ENCODE results near the gene TRIM29.

Gene TRIM29

DNA sequence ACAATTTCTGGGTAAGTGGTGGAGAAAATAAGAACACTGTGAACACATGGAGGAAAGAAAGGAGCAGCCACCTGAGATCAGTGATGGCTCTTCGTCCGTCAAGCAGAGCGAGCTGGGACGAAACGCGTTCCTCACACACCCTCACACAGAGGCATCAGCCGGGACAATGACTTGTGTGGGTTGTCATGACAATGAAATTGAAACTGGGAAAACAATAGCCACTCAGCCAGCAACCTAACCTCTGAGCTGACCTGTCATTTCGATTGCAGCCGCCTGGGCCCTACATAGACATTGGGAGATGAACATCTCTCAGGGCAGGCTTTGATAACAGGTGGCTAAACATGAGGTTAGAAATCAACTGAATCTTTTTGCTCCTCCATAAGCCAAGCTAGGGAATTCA is 51.3 kb downstream of the TRIM29 start:
- Histone ChIP-seq H3K4me1 (ENCODE audit: insufficient read depth, low read length) (no peaks in the 10 kb centered on the region), H3K36me3 (ENCODE audit: insufficient read depth, low read depth, low read length) (no peaks in the 10 kb centered on the region), H3K9me3 (ENCODE audit: insufficient read depth, low read depth, low read length) (peaks cover 21% of the 10 kb centered on the region), H3K4me3 (ENCODE audit: low read length) (no peak overlapping the region), H3K27ac (ENCODE audit: low read length) (no peak overlapping the region), H3K27me3 (ENCODE audit: insufficient read depth, low read length) (peaks cover 5% of the 10 kb centered on the region), H3K9ac (ENCODE audit: low read depth, low read length) (no peak overlapping the region)

- H3K4me1 ChIP-seq (ENCODE audit: insufficient read depth, low read length), result no peaks in the 10 kb centered on the region
- H3K36me3 ChIP-seq (ENCODE audit: insufficient read depth, low read depth, low read length), result no peaks in the 10 kb centered on the region
- peaks cover 8% of the 10 kb centered on the region; the same call in 1 of the 2 replicates for H3K27me3 ChIP-seq (ENCODE audit: insufficient read depth, low read length)
- H3K9ac ChIP-seq (ENCODE audit: low read depth, low read length), result no peak overlapping the region
- peaks cover 11% of the 10 kb centered on the region for H3K9me3 ChIP-seq (ENCODE audit: insufficient read depth, low read depth, low read length)
- H3K27ac ChIP-seq (ENCODE audit: low read length), result no peak overlapping the region
- no peak overlapping the region for H3K4me3 ChIP-seq (ENCODE audit: low read length)
Measured at GRCh38 chr11:120079750-120080610, 57.9 kb downstream of the TRIM29 start.

- Histone ChIP-seq H3K4me3 (ENCODE audit: low read length) (no peak overlapping the region), H3K27me3 (ENCODE audit: insufficient read depth, low read length) (peaks cover 8% of the 10 kb centered on the region; the same call in 1 of the 2 replicates), H3K9ac (ENCODE audit: low read depth, low read length) (no peak overlapping the region), H3K27ac (ENCODE audit: low read length) (no peak overlapping the region), H3K9me3 (ENCODE audit: insufficient read depth, low read depth, low read length) (peaks cover 4% of the 10 kb centered on the region), H3K36me3 (ENCODE audit: insufficient read depth, low read depth, low read length) (no peaks in the 10 kb centered on the region), H3K4me1 (ENCODE audit: insufficient read depth, low read length) (no peaks in the 10 kb centered on the region)
Measured at GRCh38 chr11:120078397-120078796, 59.5 kb downstream of the TRIM29 start.

DNA sequence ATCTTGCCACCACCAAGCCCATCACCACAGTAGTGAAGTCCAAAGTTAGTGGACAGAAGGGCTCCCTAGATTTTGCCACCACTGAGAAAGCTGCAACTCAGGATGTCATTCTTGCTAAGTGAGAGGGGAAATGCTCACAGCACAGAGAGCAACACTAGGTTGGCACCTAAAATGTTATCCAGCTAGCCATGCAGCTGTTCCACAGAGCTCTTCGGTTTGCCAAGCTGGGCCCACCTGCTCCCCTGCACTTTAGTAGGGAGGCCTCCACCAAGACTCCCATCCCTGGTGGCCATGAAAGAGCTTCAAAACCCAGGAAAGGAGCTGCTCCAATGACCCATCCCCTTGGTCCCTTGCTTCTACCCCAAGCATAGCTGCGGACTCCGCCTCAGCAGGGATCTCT is 63.8 kb downstream of the TRIM29 start:
- no peaks in the 10 kb centered on the region for H3K36me3 ChIP-seq (ENCODE audit: insufficient read depth, low read depth, low read length)
- no peak overlapping the region for H3K4me3 ChIP-seq (ENCODE audit: low read length)
- H3K27ac ChIP-seq (ENCODE audit: low read length), result no peak overlapping the region
- H3K27me3 ChIP-seq (ENCODE audit: insufficient read depth, low read length), result peaks cover 1% of the 10 kb centered on the region; the same call in 1 of the 2 replicates
- no peaks in the 10 kb centered on the region for H3K9me3 ChIP-seq (ENCODE audit: insufficient read depth, low read depth, low read length)
- H3K4me1 ChIP-seq (ENCODE audit: insufficient read depth, low read length), result no peaks in the 10 kb centered on the region
- H3K9ac ChIP-seq (ENCODE audit: low read depth, low read length), result no peak overlapping the region

DNA sequence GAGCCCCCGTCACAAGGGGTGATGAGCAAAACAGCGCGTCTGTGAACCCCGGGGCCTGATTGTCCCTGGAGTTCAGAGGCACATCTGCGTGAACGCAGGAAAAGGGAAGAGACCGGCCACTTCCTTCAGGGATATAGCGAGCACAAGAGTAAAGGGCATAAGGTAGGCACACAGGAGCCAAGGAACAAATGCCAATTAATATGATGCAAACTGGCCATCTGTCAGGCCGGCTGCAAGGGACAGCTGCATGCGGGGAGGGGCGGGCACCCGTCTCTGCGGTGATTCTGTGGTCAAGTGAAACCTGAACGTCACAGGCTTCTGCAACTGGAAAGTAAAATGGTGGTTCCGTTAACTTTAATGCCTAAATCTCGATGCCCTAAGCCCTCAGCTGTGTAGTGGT is 64.7 kb downstream of the TRIM29 start:
- no peak overlapping the region for H3K27ac ChIP-seq (ENCODE audit: low read length)
- H3K27me3 ChIP-seq (ENCODE audit: insufficient read depth, low read length), result no peaks in the 10 kb centered on the region
- H3K4me3 ChIP-seq (ENCODE audit: low read length), result no peak overlapping the region
- no peaks in the 10 kb centered on the region for H3K4me1 ChIP-seq (ENCODE audit: insufficient read depth, low read length)
- H3K36me3 ChIP-seq (ENCODE audit: insufficient read depth, low read depth, low read length), result no peaks in the 10 kb centered on the region
- no peaks in the 10 kb centered on the region for H3K9me3 ChIP-seq (ENCODE audit: insufficient read depth, low read depth, low read length)
- H3K9ac ChIP-seq (ENCODE audit: low read depth, low read length), result no peak overlapping the region

DNA sequence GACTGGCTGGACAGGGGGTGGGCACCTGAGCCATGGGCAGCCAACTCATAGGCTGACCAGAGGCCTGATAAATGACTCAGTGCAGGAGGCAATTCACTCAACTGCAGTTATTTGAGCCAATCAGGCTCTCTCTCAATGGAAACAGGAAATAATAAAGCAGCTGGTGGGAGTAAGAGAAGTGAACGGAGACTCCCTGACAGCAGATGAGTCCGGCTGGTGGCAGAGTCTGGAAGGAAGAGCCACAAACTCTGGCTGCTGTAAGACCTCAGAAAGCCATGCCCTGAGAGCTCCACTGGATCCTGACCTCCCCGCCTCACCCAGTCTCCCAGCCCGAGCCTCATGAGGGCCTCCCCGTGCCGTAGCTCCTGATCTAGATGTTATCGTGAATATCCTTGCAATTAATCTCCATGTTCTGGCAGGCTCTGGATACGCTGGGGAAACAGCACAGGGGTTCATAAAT is 69.8 kb downstream of the TRIM29 start:
- Histone ChIP-seq H3K27ac (ENCODE audit: low read length) (no peak overlapping the region), H3K9ac (ENCODE audit: low read depth, low read length) (no peak overlapping the region), H3K9me3 (ENCODE audit: insufficient read depth, low read depth, low read length) (no peaks in the 10 kb centered on the region), H3K4me1 (ENCODE audit: insufficient read depth, low read length) (no peaks in the 10 kb centered on the region), H3K4me3 (ENCODE audit: low read length) (no peak overlapping the region), H3K36me3 (ENCODE audit: insufficient read depth, low read depth, low read length) (no peaks in the 10 kb centered on the region), H3K27me3 (ENCODE audit: insufficient read depth, low read length) (no peaks in the 10 kb centered on the region)

GRCh38 chr11:120067438-120068113 is 70.3 kb downstream of the TRIM29 start:
- Histone ChIP-seq H3K4me3 (ENCODE audit: low read length) (no peak overlapping the region), H3K9ac (ENCODE audit: low read depth, low read length) (no peak overlapping the region)

DNA sequence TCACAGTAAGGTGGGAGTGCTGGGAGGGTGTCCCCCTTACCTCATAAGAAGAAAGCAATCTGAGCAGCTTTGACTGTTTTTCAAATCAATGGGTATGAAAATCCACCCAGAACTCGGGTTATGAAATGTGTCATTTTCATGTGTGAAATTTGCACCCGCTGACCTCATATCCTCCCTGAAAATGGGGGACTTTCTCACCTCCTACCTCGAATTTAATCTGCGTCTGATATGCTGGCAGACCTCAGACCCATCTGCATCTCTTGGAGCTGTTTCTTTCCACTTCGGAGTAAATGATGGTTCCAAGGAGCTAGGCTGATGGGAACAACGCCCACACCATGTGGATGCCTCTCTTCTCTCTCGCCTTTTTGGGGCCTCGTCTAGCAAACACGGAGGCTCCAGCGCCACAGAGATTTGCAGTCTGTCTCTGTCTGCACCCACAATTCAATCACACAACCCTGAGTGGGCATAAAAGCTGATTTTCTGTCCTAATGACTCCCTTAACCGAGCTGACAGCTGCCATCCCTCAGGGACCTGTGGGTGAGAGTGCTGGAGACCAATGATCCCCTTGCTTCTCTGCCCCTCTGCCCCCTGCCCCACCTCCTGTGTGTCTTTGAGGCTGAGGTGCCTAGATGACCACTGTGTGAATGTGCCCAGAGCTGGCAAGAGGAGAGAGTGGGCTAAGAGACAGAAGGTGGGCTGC is 71.0 kb downstream of the TRIM29 start:
- Histone ChIP-seq H3K9me3 (ENCODE audit: insufficient read depth, low read depth, low read length) (no peaks in the 10 kb centered on the region), H3K4me3 (ENCODE audit: low read length) (no peak overlapping the region), H3K4me1 (ENCODE audit: insufficient read depth, low read length) (peaks cover 2% of the 10 kb centered on the region; the same call in 1 of the 2 replicates), H3K36me3 (ENCODE audit: insufficient read depth, low read depth, low read length) (no peaks in the 10 kb centered on the region), H3K27ac (ENCODE audit: low read length) (no peak overlapping the region), H3K27me3 (ENCODE audit: insufficient read depth, low read length) (no peaks in the 10 kb centered on the region), H3K9ac (ENCODE audit: low read depth, low read length) (no peak overlapping the region)

More at GRCh38 chr11:120067438-120068113, 70.3 kb downstream of the TRIM29 start:
- no peaks in the 10 kb centered on the region for H3K36me3 ChIP-seq (ENCODE audit: insufficient read depth, low read depth, low read length)
- H3K9me3 ChIP-seq (ENCODE audit: insufficient read depth, low read depth, low read length), result no peaks in the 10 kb centered on the region
- H3K27me3 ChIP-seq (ENCODE audit: insufficient read depth, low read length), result no peaks in the 10 kb centered on the region
- H3K27ac ChIP-seq (ENCODE audit: low read length), result no peak overlapping the region
- peaks cover under 1% of the 10 kb centered on the region; the same call in 1 of the 2 replicates for H3K4me1 ChIP-seq (ENCODE audit: insufficient read depth, low read length)

DNA sequence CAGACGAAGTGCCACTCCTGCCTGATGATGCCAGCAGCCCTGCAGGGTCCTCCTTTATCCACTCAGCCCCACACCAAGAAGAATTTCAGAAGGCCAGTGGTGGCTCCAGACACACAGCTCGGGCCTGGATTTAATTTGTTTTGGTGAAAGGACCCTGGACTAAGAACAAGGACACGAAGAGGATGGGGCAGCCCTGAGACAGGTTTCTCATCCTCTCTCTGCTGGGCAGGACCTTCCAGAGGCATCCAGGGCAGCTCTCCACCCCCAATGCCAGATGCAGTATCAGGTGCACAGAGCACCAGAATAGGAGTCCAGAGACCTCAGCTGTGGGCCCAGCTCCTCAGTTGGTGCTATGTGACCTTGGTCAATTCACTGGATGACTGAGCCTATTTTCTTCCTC is 72.0 kb downstream of the TRIM29 start:
- Histone ChIP-seq H3K36me3 (ENCODE audit: insufficient read depth, low read depth, low read length) (no peaks in the 10 kb centered on the region), H3K9ac (ENCODE audit: low read depth, low read length) (no peak overlapping the region), H3K27me3 (ENCODE audit: insufficient read depth, low read length) (no peaks in the 10 kb centered on the region), H3K4me3 (ENCODE audit: low read length) (no peak overlapping the region), H3K9me3 (ENCODE audit: insufficient read depth, low read depth, low read length) (no peaks in the 10 kb centered on the region), H3K4me1 (ENCODE audit: insufficient read depth, low read length) (peaks cover 2% of the 10 kb centered on the region; the same call in 1 of the 2 replicates), H3K27ac (ENCODE audit: low read length) (no peak overlapping the region)

DNA sequence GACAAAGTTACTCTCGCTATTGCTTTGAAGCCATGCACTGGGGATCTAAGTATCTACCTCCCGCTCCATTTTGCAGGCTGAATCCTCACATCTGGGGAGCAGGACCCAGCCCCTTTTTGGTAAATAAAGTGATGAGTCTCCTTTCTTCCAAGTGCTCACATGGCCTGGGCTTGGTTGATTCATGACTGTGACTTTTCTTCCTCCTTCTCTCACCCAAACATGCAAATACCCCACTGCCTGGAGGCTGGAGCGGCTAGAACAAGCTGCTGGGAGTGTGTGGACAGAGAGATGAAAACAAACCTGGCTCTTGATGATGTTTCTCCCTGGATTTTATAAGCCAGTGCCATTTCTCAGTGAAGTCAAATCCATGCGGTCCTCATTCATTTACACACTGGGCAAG is 72.7 kb downstream of the TRIM29 start:
- Histone ChIP-seq H3K36me3 (ENCODE audit: insufficient read depth, low read depth, low read length) (no peaks in the 10 kb centered on the region), H3K27ac (ENCODE audit: low read length) (no peak overlapping the region), H3K9me3 (ENCODE audit: insufficient read depth, low read depth, low read length) (no peaks in the 10 kb centered on the region), H3K9ac (ENCODE audit: low read depth, low read length) (no peak overlapping the region), H3K4me1 (ENCODE audit: insufficient read depth, low read length) (peaks cover 2% of the 10 kb centered on the region; the same call in 1 of the 2 replicates), H3K27me3 (ENCODE audit: insufficient read depth, low read length) (no peaks in the 10 kb centered on the region), H3K4me3 (ENCODE audit: low read length) (no peak overlapping the region)

- no peak overlapping the region for H3K27ac ChIP-seq (ENCODE audit: low read length)
- peaks cover 5% of the 10 kb centered on the region; the same call in 1 of the 2 replicates for H3K4me1 ChIP-seq (ENCODE audit: insufficient read depth, low read length)
- H3K9ac ChIP-seq (ENCODE audit: low read depth, low read length), result no peak overlapping the region
- H3K4me3 ChIP-seq (ENCODE audit: low read length), result no peak overlapping the region
- H3K9me3 ChIP-seq (ENCODE audit: insufficient read depth, low read depth, low read length), result no peaks in the 10 kb centered on the region
- no peaks in the 10 kb centered on the region for H3K36me3 ChIP-seq (ENCODE audit: insufficient read depth, low read depth, low read length)
- no peaks in the 10 kb centered on the region for H3K27me3 ChIP-seq (ENCODE audit: insufficient read depth, low read length)
Measured at GRCh38 chr11:120064341-120064740, 73.6 kb downstream of the TRIM29 start.

Measured in iPS-20b (cell line).